ENCODE results near the gene LGALS1. TPM values are rescaled to one million over a fixed set of nuclear protein-coding genes. Genes with fewer than 3 reads are reported as not detected.

Gene LGALS1
- total and polyA plus RNA-seq, 9 of the 15 experiments (the other 6 are each of a cell fraction or from before 2014, with no cell fraction given), result 160 to 800 (median 330) TPM

GRCh38 chr22:37669586-37669985, 5.8 kb upstream of the LGALS1 start (continued):
- TF ChIP-seq POLR2G (IDR thresholded peaks at IDR 0.05; ENCODE audit: low read depth, low read length), result no peak
- TF ChIP-seq, protein P1, sequence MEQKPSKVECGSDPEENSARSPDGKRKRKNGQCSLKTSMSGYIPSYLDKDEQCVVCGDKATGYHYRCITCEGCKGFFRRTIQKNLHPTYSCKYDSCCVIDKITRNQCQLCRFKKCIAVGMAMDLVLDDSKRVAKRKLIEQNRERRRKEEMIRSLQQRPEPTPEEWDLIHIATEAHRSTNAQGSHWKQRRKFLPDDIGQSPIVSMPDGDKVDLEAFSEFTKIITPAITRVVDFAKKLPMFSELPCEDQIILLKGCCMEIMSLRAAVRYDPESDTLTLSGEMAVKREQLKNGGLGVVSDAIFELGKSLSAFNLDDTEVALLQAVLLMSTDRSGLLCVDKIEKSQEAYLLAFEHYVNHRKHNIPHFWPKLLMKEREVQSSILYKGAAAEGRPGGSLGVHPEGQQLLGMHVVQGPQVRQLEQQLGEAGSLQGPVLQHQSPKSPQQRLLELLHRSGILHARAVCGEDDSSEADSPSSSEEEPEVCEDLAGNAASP (IDR thresholded peaks at IDR 0.05), result no peak
- TF ChIP-seq ZNF23 (CRISPR knock-in tag; IDR thresholded peaks at IDR 0.05), result no peak
- TF ChIP-seq, protein P2, sequence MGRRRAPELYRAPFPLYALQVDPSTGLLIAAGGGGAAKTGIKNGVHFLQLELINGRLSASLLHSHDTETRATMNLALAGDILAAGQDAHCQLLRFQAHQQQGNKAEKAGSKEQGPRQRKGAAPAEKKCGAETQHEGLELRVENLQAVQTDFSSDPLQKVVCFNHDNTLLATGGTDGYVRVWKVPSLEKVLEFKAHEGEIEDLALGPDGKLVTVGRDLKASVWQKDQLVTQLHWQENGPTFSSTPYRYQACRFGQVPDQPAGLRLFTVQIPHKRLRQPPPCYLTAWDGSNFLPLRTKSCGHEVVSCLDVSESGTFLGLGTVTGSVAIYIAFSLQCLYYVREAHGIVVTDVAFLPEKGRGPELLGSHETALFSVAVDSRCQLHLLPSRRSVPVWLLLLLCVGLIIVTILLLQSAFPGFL (CRISPR knock-in tag; IDR thresholded peaks at IDR 0.05), result no peak
- TF ChIP-seq, protein P3, sequence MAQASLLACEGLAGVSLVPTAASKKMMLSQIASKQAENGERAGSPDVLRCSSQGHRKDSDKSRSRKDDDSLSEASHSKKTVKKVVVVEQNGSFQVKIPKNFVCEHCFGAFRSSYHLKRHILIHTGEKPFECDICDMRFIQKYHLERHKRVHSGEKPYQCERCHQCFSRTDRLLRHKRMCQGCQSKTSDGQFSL (CRISPR knock-in tag; IDR thresholded peaks at IDR 0.05), result no peak
- TF ChIP-seq, protein P3 (tag; IDR thresholded peaks at IDR 0.05), result no peak

All from K562 (cell line).